Natural killer cell (primary cell): ENCODE data around the gene DIPK1A. TPM values are rescaled to one million over a fixed set of nuclear protein-coding genes. Genes with fewer than 3 reads are reported as not detected.

Experiments used
- ATAC-seq, 3 donors: fragments of 150-1000 bp in 2 of 3; fragments of 200-7000 bp in 1 of 3; cut with Tn5 transposase; 1 replicate in 1 of 3; 2 replicates in 2 of 3; pipeline ENCODE4 v1.10.0; 2021; ENCODE audit warnings: mild to moderate bottlenecking in 2 of 3, moderate library complexity in 2 of 3
- DNase-seq, 2 donors: peaks; one replicate each; pipeline versions ENCODE4 v3.0.0 to v3.0.0-alpha.2; 2013 to 2021; ENCODE audit warnings: mixed read lengths in 1 of 2
- H3K27ac ChIP-seq: one replicate; pipeline ENCODE4 v1.5.1; 2013; ENCODE audit warnings: mild to moderate bottlenecking, low read length
- H3K27me3 ChIP-seq: one replicate; pipeline ENCODE4 v1.6.1; 2013; ENCODE audit warnings: low read length; ENCODE audit not compliant: control insufficient read depth, insufficient read depth
- H3K36me3 ChIP-seq: one replicate; pipeline ENCODE4 v1.6.1; 2013; ENCODE audit warnings: low read length; ENCODE audit not compliant: control insufficient read depth, insufficient read depth
- H3K4me1 ChIP-seq: one replicate; pipeline ENCODE4 v1.6.1; 2013; ENCODE audit warnings: low read length; ENCODE audit not compliant: control insufficient read depth, insufficient read depth
- H3K4me3 ChIP-seq: one replicate; pipeline ENCODE4 v1.5.1; 2013; ENCODE audit warnings: low read length
- H3K9me3 ChIP-seq: one replicate; pipeline ENCODE4 v1.6.1; 2013; ENCODE audit warnings: low read length; ENCODE audit not compliant: control insufficient read depth, insufficient read depth
- H3K27ac Mint-ChIP-seq, 2 donors: one replicate each; pipeline ENCODE4 v1.8.0; 2022; ENCODE audit warnings: mild to moderate bottlenecking in 2 of 2, mixed read lengths in 2 of 2, moderate library complexity in 1 of 2
- H3K27me3 Mint-ChIP-seq, 2 donors: one replicate each; pipeline ENCODE4 v1.8.0; 2022; ENCODE audit warnings: low read depth in 2 of 2, mixed read lengths in 2 of 2
- H3K36me3 Mint-ChIP-seq: one replicate; pipeline ENCODE4 v1.8.0; 2022; ENCODE audit warnings: mixed read lengths
- H3K4me1 Mint-ChIP-seq, 2 donors: one replicate each; pipeline ENCODE4 v1.8.0; 2022; ENCODE audit warnings: mixed read lengths in 2 of 2
- H3K4me3 Mint-ChIP-seq: one replicate; pipeline ENCODE4 v1.8.0; 2022; ENCODE audit warnings: mild to moderate bottlenecking, moderate library complexity, mixed read lengths
- H3K9me3 Mint-ChIP-seq, 2 donors: one replicate each; pipeline ENCODE4 v1.8.0; 2022; ENCODE audit warnings: mixed read lengths in 2 of 2
- CTCF ChIP-seq: fragments of 200-600 bp; IDR thresholded peaks from one replicate; pipeline ENCODE4 v1.8.0; 2022; ENCODE audit warnings: antibody characterized with exemption
- WGBS: methylation state at CpG from one replicate; pipeline ENCODE4 v1.1.7; 2013; ENCODE audit warnings: missing lambda C conversion rate; ENCODE audit not compliant: insufficient coverage; 5-methylcytosine and 5-hydroxymethylcytosine counted together
- intact Hi-C: fragments of 100-400 bp; cut with micrococcal nuclease; formaldehyde crosslinking; loops from one replicate; pipeline ENCODE4 v1.14.2; 2022
- total RNA-seq, 4 donors: library from RNA; stranded (reverse); fragments of 120-200 nt in 1 of 4; gene quantifications; one replicate each; pipeline versions ENCODE4 v1.2.3 to v1.2.4, GENCODE V29; 2013 to 2022

The DIPK1A gene
- total RNA-seq, 3 donors from 2014 or later (not counting 1 experiment from before 2014, with no cell fraction given): 7.0 to 11.3 (median 11.2) TPM

GRCh38 chr1:92882819-92883218 is 78.4 kb downstream of the DIPK1A start:
- Histone ChIP-seq H3K27me3 (no peaks in the 10 kb centered on the region), H3K27ac (peak overlapping the region; percentile 70), H3K36me3 (no peaks in the 10 kb centered on the region), H3K4me1 (peaks cover 35% of the 10 kb centered on the region), H3K4me3 (no peak overlapping the region), H3K9me3 (no peaks in the 10 kb centered on the region)
- DNase-seq (peak; percentile 34 to 78), ATAC-seq (peak; percentile 93 to 96 (median 96))
- WGBS: 0% methylated on average over 1 of the region's 1 CpG
- no peaks in the 10 kb centered on the region for H3K27me3 Mint-ChIP-seq
- H3K9me3 Mint-ChIP-seq: no peaks in the 10 kb centered on the region
- peak overlapping the region; percentile 83 for H3K4me3 Mint-ChIP-seq
- H3K36me3 Mint-ChIP-seq: no peaks in the 10 kb centered on the region
- peaks cover 36 to 47% of the 10 kb centered on the region in 2 donors for H3K4me1 Mint-ChIP-seq
- H3K27ac Mint-ChIP-seq: peak overlapping the region; percentile 97
- intact Hi-C loops: loop anchor here (1.0 kb wide), 1 partner anchor 77 kb away; no protein-coding TSS in a partner anchor
- TF ChIP-seq CTCF: no peak

DNA sequence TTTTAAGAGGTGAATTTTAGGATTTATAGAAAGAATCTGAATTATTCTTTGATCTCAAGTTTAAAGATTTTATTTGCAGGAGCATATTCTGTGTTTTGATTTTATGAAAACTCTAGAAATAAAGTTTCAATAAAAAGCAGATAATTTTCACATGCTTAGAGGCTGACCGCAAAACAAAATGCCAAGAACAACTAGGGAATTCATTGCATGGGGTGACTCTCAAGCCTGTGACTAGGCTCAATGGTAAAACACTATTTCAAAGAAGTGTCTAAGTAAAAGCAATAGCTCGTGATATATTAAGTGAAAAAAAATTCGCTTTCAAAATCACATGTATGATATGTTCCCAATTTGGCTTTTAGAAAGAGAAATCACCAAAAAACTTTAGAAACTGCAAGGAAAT is 79.9 kb downstream of the DIPK1A start:
- intact Hi-C loops: no loop called here
- H3K36me3 ChIP-seq: no peaks in the 10 kb centered on the region
- Mint-ChIP-seq H3K4me3 (peak overlapping the region; percentile 40), H3K27me3 (no peaks in the 10 kb centered on the region), H3K27ac (peak overlapping the region; percentile 97), H3K9me3 (no peaks in the 10 kb centered on the region), H3K4me1 (peaks cover 46 to 55% of the 10 kb centered on the region in 2 donors), H3K36me3 (no peaks in the 10 kb centered on the region)
- ATAC-seq (no peak), DNase-seq (no peak)
- no peaks in the 10 kb centered on the region for H3K9me3 ChIP-seq
- H3K27ac ChIP-seq: no peak overlapping the region
- H3K27me3 ChIP-seq: no peaks in the 10 kb centered on the region
- no peak for TF ChIP-seq CTCF
- no peak overlapping the region for H3K4me3 ChIP-seq
- H3K4me1 ChIP-seq: peaks cover 35% of the 10 kb centered on the region
- WGBS: 95% methylated on average over 3 of the region's 3 CpGs

GRCh38 chr1:92879316-92879968 is 81.8 kb downstream of the DIPK1A start:
- H3K4me3 Mint-ChIP-seq: no peak overlapping the region
- DNase-seq: no peak
- ATAC-seq: no peak
- peak overlapping the region; percentile 57 to 90 for H3K27ac Mint-ChIP-seq
- no peaks in the 10 kb centered on the region for H3K9me3 ChIP-seq
- no peaks in the 10 kb centered on the region for H3K9me3 Mint-ChIP-seq
- H3K27me3 Mint-ChIP-seq: no peaks in the 10 kb centered on the region
- intact Hi-C loops: no loop called here
- WGBS: 78% methylated on average over 3 of the region's 4 CpGs
- no peak overlapping the region for H3K4me3 ChIP-seq
- peak overlapping the region; percentile 23 for H3K27ac ChIP-seq
- no peaks in the 10 kb centered on the region for H3K27me3 ChIP-seq
- peaks cover 35% of the 10 kb centered on the region for H3K4me1 ChIP-seq
- peaks cover 6% of the 10 kb centered on the region for H3K36me3 ChIP-seq
- TF ChIP-seq CTCF: no peak
- H3K36me3 Mint-ChIP-seq: no peaks in the 10 kb centered on the region
- H3K4me1 Mint-ChIP-seq: peaks cover 43 to 61% of the 10 kb centered on the region in 2 donors
